ENCODE results near the gene SMPD3. TPM values are rescaled to one million over a fixed set of nuclear protein-coding genes. Genes with fewer than 3 reads are reported as not detected.

Gene SMPD3
- total RNA-seq, 1 experiment from 2014 or later = 0.17 TPM

DNA sequence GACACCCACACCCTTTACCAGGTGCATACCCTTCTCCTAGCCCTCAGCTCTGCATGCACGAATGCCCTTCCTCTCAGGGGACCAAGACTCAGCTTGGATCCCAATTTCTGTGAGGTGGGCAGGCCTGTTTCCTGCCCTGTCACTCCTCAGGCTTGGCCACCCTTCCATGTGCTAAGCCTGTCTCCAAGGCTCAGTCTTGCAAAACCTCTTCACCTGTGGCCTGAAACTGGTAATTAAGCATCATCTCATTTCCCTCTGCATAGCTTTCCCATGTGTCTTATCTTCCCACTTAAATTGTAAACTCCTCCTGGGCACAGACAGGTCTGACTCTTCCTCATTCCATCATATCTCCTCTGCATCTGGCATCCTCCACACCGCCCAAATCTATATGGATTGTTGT lies 31.0 kb upstream of the SMPD3 start:
- Histone ChIP-seq H3K9me3 (ENCODE audit: low read depth, low read length, poor library complexity, severe bottlenecking) (no peaks in the 10 kb centered on the region), H3K4me1 (ENCODE audit: insufficient read depth, low read length, poor library complexity, severe bottlenecking) (no peaks in the 10 kb centered on the region), H3K27ac (ENCODE audit: low read depth, low read length, poor library complexity, severe bottlenecking) (no peak overlapping the region), H3K36me3 (ENCODE audit: insufficient read depth, low read length, poor library complexity, severe bottlenecking) (no peaks in the 10 kb centered on the region), H3K27me3 (replicated peaks; ENCODE audit: insufficient read depth, low read depth, low read length, poor library complexity) (peaks cover 6% of the 10 kb centered on the region), H3K4me3 (ENCODE audit: low read depth, low read length, poor library complexity, severe bottlenecking) (no peak overlapping the region)
- DNase-seq (ENCODE audit: low spot score) = no peak
- CTCF ChIA-PET = no interaction called here
- POLR2A ChIA-PET (ENCODE audit: low non-redundant PET) = no interaction called here
- intact Hi-C loops (cut with micrococcal nuclease; ENCODE audit: unreplicated experiment) = no loop called here
- no peak for TF ChIP-seq EZH2 (IDR thresholded peaks at IDR 0.05; ENCODE audit: borderline replicate concordance, low read depth, low read length, poor library complexity, severe bottlenecking)
- TF ChIP-seq, protein P1, sequence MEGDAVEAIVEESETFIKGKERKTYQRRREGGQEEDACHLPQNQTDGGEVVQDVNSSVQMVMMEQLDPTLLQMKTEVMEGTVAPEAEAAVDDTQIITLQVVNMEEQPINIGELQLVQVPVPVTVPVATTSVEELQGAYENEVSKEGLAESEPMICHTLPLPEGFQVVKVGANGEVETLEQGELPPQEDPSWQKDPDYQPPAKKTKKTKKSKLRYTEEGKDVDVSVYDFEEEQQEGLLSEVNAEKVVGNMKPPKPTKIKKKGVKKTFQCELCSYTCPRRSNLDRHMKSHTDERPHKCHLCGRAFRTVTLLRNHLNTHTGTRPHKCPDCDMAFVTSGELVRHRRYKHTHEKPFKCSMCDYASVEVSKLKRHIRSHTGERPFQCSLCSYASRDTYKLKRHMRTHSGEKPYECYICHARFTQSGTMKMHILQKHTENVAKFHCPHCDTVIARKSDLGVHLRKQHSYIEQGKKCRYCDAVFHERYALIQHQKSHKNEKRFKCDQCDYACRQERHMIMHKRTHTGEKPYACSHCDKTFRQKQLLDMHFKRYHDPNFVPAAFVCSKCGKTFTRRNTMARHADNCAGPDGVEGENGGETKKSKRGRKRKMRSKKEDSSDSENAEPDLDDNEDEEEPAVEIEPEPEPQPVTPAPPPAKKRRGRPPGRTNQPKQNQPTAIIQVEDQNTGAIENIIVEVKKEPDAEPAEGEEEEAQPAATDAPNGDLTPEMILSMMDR (conservative IDR thresholded peaks at IDR 0.05; ENCODE audit: low read depth, low read length) = no peak
- BruUV-seq (replicated peaks) = no TSS peak

DNA sequence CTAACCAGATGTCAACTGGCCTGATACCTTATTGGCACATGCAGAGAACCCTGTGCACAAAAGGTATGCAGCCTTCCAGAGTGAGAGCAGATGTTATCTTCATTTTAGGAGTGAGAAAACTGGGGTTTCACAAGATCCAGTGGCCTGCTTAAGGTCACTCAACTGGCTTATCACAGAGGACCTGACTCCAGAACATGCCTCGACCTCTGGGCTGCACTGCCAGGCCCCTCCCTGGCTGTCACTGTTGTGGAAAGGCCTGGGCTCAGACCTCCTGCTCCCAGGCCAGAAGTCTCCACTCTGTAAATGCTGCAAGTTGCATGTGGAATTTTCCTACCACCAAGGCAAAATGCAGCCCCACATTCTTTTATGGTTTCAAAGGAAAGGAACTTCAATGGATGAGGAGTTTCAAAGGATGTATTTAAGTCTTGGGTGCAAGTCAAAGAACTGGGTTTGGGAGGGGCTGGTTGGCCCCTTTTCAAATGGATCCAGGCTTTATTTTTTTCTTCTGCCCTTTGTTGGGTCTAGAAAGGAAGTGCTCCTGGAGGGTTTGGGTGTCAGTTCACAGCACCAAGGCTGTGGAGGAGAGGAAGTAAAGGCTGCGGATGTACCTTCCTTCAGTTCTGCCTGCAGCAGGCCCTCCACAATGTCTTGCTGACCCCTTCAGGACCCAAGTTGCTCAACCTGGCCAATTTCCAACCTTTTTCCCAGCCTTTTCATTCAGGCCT lies 30.4 kb upstream of the SMPD3 start:
- Histone ChIP-seq H3K9me3 (ENCODE audit: low read depth, low read length, poor library complexity, severe bottlenecking) (no peaks in the 10 kb centered on the region), H3K36me3 (ENCODE audit: insufficient read depth, low read length, poor library complexity, severe bottlenecking) (no peaks in the 10 kb centered on the region), H3K4me3 (ENCODE audit: low read depth, low read length, poor library complexity, severe bottlenecking) (no peak overlapping the region), H3K27ac (ENCODE audit: low read depth, low read length, poor library complexity, severe bottlenecking) (no peak overlapping the region), H3K4me1 (ENCODE audit: insufficient read depth, low read length, poor library complexity, severe bottlenecking) (no peaks in the 10 kb centered on the region), H3K27me3 (replicated peaks; ENCODE audit: insufficient read depth, low read depth, low read length, poor library complexity) (peaks cover 6% of the 10 kb centered on the region)
- ChIA-PET POLR2A (ENCODE audit: low non-redundant PET) (no interaction called here), CTCF (no interaction called here)
- no peak for TF ChIP-seq EZH2 (IDR thresholded peaks at IDR 0.05; ENCODE audit: borderline replicate concordance, low read depth, low read length, poor library complexity, severe bottlenecking)
- TF ChIP-seq, protein P1 (conservative IDR thresholded peaks at IDR 0.05; ENCODE audit: low read depth, low read length) = no peak
- no peak for DNase-seq (ENCODE audit: low spot score)
- no TSS peak for BruUV-seq (replicated peaks)
- intact Hi-C loops (cut with micrococcal nuclease; ENCODE audit: unreplicated experiment) = no loop called here

DNA sequence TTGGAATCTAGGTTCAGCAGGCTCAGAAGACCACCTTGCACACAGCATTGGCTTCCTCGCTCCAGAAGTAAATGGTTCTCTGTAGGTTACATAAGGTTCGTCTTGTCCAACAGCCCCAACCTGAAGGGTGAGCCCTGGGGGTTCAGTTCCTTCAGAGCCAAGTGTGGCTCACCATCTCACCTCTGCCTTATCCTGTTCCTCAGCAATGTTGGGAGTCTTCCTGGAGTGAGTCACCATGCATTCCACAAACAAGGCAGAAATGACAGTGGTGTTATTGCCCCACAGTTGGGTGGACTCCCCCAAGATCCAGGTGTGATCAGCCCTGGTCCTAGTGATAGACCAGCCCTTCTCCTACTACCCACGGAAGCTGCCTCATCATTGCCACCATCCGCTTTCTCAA lies 26.8 kb upstream of the SMPD3 start:
- BruUV-seq (replicated peaks) = no TSS peak
- CTCF ChIA-PET = no interaction called here
- intact Hi-C loops (cut with micrococcal nuclease; ENCODE audit: unreplicated experiment) = no loop called here
- Histone ChIP-seq H3K4me1 (ENCODE audit: insufficient read depth, low read length, poor library complexity, severe bottlenecking) (no peaks in the 10 kb centered on the region), H3K27me3 (replicated peaks; ENCODE audit: insufficient read depth, low read depth, low read length, poor library complexity) (no peaks in the 10 kb centered on the region), H3K9me3 (ENCODE audit: low read depth, low read length, poor library complexity, severe bottlenecking) (no peaks in the 10 kb centered on the region), H3K27ac (ENCODE audit: low read depth, low read length, poor library complexity, severe bottlenecking) (no peak overlapping the region), H3K4me3 (ENCODE audit: low read depth, low read length, poor library complexity, severe bottlenecking) (no peak overlapping the region), H3K36me3 (ENCODE audit: insufficient read depth, low read length, poor library complexity, severe bottlenecking) (no peaks in the 10 kb centered on the region)
- no peak for TF ChIP-seq EZH2 (IDR thresholded peaks at IDR 0.05; ENCODE audit: borderline replicate concordance, low read depth, low read length, poor library complexity, severe bottlenecking)
- TF ChIP-seq, protein P1 (conservative IDR thresholded peaks at IDR 0.05; ENCODE audit: low read depth, low read length) = no peak
- no peak for DNase-seq (ENCODE audit: low spot score)
- POLR2A ChIA-PET (ENCODE audit: low non-redundant PET) = no interaction called here
